NCI-H2081 (cell line): ENCODE data around the gene SLC44A5.
"Not testable (repeated sequence)": the region's sequence is repeated elsewhere in the genome, so short reads cannot be mapped to it uniquely, and the experiment has no call there.

Experiments
- DNase-seq, 2 experiments: peaks; one replicate each; lab custom pipeline; 2025; lab: John Stamatoyannopoulos, UW

Gene SLC44A5

GRCh38 chr1:75520862-75521475 is 89.9 kb downstream of the SLC44A5 start:
- DNase-seq: no peak

- DNase-seq: no peak
Observed at GRCh38 chr1:75519651-75520427, 91.1 kb downstream of the SLC44A5 start.

DNA sequence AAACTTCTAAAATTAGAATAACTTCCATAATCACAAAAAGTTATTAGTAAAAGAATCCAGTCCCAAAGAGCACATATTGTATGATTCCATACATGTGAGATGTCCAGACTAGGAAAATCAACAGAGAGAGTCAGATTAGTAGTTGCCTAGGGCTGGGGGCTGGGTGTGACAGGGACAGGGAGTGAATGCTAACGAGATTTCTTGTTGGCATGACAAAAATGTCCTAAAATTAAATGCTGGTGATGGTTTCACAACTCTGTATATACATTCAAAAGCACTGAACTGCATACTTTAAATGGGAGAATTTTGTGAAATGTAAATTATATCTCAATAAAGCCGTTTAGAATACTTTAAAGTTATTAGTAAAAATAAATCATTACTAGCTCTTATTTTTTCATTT is 92.2 kb downstream of the SLC44A5 start:
- no peak for DNase-seq

DNA sequence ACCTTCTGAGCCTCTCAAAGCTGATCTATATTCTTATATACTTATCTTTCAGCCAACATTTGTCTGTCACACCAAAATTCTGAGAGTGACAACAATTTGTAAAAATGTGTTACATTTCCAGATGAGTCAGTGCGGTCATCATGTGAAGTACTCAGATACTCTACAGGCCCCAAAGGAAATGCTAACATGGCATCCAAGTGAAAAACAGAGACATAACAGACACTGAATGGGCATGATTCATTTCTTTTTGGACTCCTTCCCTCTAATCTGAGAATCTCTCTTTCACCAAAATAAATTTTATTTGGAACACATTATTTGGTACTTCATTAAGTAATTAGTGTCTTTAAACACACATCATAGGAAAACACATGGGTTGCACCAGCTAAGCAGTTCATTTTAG is 96.6 kb downstream of the SLC44A5 start:
- DNase-seq: no peak

- DNase-seq: no peak
Observed at GRCh38 chr1:75506976-75507375, 103.9 kb downstream of the SLC44A5 start.

GRCh38 chr1:75503221-75503974 is 107.5 kb downstream of the SLC44A5 start:
- no peak for DNase-seq

DNA sequence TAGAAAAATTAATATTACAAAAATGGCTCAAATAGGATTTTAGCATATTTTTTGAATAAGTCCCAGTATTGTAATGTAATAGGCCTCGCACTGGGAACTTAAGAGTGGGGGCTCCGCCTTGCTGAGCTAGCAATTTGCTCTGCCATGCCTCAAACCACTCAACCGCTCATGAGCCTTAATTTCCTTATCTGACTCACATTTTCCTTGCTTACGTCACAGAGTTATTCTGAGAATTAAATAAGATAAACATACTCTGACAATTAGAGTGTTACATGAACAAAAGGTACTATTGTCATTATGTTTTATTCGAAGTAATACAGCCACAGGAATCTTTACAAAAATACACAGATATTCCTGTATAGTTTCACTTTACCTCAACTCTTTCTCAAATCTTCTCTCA is 108.1 kb downstream of the SLC44A5 start:
- DNase-seq: no peak

- no peak for DNase-seq
Observed at GRCh38 chr1:75501577-75502295, 109.2 kb downstream of the SLC44A5 start.

- DNase-seq: no peak
Observed at GRCh38 chr1:75492011-75492410, 118.9 kb downstream of the SLC44A5 start.

DNA sequence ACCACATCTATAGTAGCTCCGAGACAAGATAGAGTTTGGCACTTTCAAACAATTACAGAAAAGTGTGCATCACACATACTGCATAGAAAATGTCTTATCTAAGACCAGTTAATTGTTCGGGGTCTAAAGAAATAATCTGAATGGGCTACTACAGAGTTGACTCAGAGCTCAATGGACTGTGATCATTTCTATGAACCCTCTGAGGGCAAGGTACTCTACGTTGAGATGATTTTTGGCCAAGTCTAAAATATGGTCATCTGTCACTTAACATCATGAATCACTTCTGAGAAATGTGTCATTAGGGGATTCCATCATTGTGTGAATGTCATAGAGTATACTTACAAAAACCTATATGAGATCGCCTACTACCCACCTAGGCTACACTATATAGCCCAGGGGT is 123.5 kb downstream of the SLC44A5 start:
- no peak for DNase-seq

DNA sequence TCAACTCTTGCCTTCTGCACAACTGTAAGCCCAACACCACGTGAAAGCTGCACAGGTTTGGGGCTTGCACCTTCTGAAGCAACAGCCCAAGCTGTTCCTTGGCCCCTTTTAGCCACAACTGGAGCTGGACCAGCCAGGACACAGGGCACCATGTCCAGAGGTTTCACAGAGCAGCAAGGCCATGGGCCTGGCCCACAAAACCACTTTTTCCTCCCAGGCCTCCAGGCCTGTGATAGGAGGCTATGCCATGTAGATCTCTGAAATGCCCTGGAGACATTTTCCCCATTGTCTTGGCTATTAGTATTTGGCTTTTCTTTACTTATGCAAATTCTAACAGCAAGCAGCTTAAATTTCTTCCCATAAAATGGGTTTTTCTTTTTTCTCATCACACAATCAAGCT is 126.1 kb downstream of the SLC44A5 start:
- DNase-seq: no peak

- DNase-seq: peak in 1 of 2 experiments; percentile 23
Observed at GRCh38 chr1:75482951-75483350, 128.0 kb downstream of the SLC44A5 start.

GRCh38 chr1:75476486-75476885 is 134.4 kb downstream of the SLC44A5 start:
- DNase-seq: not testable (repeated sequence)

- no peak for DNase-seq
Observed at GRCh38 chr1:75475696-75476095, 135.2 kb downstream of the SLC44A5 start.

- no peak for DNase-seq
Observed at GRCh38 chr1:75472971-75473603, 137.8 kb downstream of the SLC44A5 start.

DNA sequence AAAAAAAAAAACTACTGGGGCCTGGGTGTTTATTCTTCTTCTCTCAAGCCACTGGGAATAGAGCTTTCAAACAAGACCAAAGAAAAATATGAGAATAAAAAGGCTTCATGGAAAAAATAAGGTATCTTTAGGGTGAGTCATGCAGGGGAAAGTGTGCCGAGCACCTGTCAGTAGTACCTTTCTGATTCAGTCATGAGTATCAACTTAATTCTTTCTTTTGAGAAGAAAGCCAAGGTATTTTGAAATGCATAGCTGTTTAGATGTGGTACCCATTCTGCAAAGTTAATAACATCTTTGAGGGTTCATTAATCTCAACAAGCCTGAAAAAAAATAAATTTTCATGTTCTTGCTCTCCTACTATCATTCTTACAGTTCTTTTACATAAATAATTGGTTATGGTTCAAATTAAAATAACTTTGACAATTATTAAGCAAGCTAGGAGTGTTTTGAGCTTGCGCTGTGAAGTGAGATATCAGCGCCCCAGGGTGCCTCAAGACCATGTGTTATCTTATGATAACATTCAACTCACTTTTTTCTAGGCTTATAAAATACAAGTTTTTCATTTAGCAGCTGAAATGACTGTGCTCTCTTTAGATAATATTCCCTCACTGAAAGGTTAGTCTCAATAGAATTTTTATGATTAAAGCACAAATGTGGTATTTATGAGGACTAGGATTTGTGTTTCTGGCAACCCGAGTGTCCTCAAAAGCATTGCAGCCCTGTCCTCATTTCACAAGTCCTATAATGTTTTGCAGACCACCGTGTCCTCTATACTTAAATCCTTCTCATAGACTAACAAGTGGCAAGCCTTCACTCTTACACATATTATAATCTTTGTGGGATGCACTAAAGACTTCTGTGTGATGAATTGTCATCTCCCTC is 138.6 kb downstream of the SLC44A5 start:
- no peak for DNase-seq

DNA sequence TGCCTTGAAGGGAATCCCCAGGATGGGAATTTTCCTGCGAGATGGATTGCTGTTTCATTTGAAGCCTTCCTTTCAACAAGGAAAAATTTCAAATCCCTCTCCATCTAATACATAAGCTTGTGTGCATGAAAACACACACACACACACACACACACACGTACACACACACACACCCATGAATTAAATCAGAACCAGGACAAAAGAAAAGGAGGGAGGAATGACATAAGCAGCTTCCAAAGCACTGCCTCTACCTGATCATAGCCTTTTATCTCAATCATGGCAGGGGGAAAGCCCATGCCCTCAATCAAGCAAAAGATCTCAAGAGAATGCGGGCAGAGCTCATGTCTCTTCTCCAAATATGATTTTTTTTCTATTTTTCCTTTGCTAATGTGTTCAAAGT is 139.7 kb downstream of the SLC44A5 start:
- no peak for DNase-seq

DNA sequence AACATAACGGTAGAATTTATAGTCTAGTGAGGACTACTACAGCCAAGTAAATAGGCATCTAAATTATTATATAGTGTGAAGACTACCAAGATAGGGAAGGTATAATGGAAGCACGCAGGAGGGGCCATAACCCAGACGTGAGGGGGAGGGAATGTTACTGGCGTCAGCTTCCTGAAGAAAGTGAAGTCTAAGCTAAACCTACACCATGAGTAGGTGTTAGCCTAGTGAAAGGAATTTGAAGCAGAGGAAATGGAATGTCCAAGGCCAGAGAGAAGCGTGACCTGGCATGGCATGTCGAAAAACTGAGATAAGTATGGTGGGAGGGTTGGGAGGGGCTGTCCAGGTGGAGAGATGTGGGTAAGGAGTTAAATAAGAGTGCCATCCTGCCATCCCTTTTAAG is 140.5 kb downstream of the SLC44A5 start:
- no peak for DNase-seq

DNA sequence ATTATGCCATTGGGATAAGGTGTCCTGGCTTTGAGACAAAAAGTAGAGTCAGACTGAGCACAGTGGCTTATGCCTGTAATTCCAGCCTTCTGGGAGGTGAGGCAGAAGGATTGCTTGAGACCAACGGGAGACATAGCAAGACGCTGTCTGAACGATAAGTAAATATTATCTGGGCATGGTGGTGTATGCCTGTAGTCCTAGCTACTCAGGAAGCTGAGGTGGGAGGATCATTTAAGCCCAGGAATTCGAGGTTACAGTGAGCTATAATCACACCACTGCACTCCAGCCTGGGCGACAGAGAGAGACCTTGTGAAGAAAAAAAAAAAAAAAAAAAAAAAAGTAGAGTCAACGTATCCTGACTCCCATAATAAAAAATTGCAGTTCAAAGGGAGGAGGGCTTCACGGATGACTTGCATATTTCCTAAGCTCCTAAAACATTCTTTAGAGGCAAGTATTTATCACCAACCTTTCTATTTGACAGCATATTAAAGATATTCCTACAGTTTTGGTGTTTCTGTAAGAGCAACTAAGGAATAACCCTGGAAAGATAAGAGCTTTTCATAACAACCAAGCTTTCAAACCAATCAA is 141.2 kb downstream of the SLC44A5 start:
- no peak for DNase-seq

DNA sequence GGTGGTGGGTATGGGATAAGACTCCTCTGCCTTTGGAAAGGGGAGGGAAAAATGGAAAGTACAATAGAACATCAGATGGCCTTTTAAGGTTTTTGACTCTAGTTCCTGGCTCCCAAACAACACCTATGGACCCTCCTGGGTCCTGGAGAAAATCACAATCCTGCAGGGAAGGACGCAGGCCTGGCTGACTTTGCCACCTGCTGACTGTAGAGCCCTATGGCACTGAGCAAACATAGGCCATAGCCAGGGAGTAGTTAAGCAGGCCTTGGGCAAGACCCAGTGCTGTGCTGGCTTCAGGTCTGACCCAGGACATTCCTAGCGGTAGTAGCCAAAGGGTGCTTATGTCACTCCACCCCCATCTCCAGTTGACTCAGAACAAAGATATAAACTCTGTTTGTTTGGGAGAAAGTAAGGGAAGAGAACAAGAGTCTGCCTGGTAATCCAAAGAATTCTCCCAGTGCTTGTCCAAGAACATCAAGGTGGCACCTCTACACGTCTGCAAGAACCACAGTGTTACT is 149.0 kb downstream of the SLC44A5 start:
- DNase-seq: no peak
